Measurements from ENCODE around the gene ATP8A2.

DNA sequence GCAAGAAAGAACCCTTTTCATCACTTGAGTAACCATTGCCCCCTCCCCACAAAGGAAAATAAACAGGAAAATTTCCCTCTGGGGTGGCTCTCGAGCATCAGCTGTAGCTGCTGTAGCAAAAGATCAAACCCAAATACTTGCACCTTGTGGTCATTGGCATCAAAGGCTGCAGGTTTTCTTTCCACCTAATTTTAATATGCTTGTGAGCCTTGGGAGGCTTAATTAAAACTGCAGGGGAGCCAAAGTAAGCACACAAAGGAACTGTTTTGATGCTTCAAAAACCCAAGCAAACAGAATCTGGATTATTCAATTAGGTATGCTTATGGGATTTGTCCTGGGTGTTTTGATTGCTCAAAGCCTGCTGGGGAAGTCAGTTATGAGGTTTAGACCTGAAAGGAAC is 560.6 kb downstream of the ATP8A2 start:
- no peak for TF ChIP-seq RFX5 (IDR thresholded peaks at IDR 0.05; ENCODE audit: low read depth, low read length)
- TF ChIP-seq, protein P1, sequence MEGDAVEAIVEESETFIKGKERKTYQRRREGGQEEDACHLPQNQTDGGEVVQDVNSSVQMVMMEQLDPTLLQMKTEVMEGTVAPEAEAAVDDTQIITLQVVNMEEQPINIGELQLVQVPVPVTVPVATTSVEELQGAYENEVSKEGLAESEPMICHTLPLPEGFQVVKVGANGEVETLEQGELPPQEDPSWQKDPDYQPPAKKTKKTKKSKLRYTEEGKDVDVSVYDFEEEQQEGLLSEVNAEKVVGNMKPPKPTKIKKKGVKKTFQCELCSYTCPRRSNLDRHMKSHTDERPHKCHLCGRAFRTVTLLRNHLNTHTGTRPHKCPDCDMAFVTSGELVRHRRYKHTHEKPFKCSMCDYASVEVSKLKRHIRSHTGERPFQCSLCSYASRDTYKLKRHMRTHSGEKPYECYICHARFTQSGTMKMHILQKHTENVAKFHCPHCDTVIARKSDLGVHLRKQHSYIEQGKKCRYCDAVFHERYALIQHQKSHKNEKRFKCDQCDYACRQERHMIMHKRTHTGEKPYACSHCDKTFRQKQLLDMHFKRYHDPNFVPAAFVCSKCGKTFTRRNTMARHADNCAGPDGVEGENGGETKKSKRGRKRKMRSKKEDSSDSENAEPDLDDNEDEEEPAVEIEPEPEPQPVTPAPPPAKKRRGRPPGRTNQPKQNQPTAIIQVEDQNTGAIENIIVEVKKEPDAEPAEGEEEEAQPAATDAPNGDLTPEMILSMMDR (conservative IDR thresholded peaks at IDR 0.05; ENCODE audit: low read depth, low read length), result no peak
- TF ChIP-seq RCOR1 (IDR thresholded peaks at IDR 0.05; ENCODE audit: insufficient replicate concordance, low read length), result no peak
